DLD1 (cell line): ENCODE measurements around the gene NDUFB4.

Experiments
- in situ Hi-C: cut with HindIII; loops from 2 replicates; pipeline ENCODE4 v1.10.0; 2017; ENCODE audit warnings: low sequenced_read_pairs

Gene NDUFB4

GRCh38 chr3:120596116-120596852 lies at the start of gene NDUFB4:
TSS of gene NDUFB4 (plus strand) at chr3:120596336. CDS start at chr3:120596360, 24 bp downstream.
- in situ Hi-C loops: no loop called here

DNA sequence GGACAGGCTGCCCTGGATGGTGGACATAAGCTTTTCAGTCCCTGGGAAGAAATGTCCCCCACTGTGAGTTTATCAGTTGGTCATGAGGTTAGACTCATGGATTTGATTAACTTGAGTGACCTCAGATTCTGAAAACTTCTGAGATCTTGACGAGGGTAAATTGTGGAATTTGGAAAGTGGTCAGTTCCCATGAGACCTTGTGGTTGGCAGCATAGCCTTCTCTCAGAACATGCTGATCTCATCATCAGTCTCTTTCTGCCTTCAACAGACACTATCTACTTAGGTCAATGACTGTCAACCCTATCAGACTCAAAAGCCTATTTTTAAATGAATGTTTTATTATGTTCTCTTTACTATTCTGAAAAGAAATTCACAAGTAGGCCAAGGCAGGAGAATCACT lies 45.6 kb upstream of the NDUFB4 start:
- in situ Hi-C loops: loop anchor here (25.0 kb wide), 2 partner anchors 138 to 288 kb away; no protein-coding TSS in a partner anchor

DNA sequence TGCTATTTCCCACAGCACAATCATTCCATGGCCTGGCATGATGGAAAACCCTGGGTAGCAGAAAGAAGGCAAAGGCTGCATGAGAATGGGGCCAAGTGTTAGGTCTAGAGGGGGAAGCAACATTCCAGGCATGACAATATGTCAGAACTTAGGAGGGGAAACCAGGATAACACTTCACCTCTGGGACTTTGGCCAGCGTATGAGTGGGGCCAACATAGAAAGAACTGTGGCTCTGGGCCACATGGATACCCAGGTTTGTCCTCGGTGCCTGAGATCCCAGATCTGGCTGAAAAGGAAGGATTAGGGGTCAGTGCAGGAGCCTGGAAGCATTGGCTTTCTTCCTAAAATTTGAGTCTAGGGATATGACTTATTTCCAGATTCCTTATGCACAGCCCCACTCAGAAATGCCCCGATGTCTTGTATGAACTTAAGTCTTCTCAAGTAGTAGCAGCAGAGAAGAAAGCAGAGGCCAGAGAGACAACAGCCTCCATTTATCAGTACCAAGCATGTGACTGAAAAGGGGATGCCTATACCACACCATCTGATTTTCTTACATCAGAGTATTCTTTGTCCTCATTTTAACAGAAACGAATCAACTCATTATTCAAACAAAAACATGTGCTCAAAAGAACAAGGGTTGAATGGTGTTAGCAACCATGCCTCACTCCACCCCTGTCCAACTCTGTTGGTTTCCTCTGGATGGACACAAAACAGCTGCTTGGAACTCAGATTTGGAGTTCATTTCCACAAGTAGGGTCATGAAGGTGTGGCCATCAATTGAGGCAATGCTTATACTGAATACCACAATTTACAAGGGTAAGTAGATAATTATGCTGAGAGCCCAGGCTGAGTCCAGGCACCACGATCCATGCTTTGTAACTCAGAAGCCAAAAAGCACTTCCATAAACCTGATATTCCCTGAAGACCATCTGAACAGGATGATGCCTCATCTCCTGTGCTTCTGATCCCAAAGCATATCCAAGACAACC lies 43.7 kb upstream of the NDUFB4 start:
- in situ Hi-C loops: loop anchor here (25.0 kb wide), 2 partner anchors 140 to 290 kb away; no protein-coding TSS in a partner anchor

DNA sequence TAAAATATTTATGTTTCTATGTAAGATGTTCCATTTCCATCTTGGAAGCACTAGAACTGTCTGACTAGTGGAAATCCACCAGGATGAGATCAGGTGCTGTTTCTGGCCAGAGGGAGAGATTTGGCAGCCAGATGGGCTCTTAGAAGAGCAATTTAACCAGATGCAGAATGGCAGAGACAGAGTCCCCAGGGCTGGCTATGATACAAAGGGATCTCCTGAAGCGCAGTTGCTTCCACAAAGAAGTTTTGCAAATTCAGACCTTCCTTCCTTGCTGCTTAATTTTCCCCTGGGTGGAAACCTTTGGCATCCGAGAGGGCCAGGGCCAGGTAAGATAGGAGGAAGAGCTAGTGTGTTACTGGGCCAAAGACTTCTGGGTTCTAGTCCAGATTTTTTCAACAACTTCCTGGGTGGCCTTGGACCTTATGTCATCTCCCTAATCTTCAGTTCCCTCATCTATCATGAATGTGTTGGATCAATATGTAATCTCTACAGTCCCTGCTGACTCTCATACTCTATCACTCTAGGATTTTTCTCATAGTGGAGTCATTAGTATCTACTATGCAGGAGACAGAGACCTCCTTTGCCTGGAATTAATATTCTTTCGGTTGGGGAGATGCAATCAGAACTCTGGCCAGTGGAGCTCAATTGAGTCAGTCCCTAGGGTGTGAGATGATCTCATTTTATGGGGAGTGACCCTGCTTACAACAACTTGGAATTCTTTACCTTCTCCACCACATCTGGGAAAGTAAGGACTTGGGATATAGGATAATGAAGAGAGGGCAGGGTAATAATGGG lies 41.1 kb upstream of the NDUFB4 start:
- in situ Hi-C loops: loop anchor here (25.0 kb wide), 2 partner anchors 143 to 293 kb away; no protein-coding TSS in a partner anchor

DNA sequence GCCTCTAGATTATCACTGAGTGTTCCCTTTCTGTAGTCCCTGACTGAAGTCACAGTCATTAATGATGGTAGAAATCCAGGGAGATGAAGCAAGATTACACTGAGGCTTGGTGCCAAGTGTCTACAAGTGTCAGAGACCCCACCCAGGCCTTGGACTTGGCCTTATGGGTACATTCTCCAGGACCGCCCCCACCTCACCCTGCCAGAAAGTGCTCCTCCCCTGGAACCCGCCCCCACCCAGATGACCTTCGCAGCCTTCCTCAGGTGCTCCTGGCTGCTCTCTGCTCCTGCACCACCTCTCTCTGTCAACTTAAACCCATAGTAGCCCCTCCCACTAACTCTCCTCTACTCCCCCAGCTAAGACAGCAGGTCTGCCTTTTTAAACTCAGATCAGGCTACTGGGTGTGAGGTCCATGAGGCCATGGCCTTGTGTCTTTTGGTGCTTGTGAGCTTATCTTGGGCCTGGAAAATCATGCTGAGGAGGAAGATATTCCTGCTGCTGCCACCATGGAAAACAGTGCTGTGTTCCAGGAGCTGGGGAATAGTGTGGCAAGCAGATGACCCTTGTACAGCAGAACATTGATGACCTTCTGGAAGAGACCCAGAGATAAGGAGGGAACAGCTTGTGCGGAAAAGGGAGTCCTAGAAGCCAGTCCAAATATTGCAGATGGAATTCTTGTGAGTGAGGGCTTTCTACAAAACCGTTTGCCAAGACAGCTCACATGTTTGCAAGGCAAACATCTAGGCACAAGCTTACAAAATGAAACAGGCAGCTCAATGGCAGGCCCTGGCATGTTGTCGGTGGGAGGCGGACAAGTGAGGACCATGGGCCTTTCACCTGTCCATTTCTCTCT lies 40.3 kb upstream of the NDUFB4 start:
- in situ Hi-C loops: loop anchor here (25.0 kb wide), 2 partner anchors 144 to 294 kb away; no protein-coding TSS in a partner anchor

DNA sequence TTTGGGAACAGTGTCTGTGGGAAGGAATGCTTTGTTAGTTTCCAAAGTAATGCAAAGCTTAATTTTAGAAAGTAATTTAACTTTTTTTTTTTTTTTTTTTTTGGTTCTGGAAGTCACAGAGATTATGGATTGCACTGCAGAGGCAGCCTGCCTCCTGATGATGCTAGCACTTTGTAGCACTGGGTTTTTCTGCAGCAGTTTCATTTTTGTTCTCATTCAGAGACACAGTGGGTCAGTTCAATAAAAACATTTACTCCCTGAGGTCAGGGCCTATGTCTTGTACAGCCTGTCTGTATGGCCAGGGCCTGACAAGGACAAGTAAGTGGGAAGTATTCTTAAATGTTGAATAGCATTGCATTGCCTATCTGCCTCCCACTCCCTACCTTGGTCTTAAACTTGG lies 39.0 kb upstream of the NDUFB4 start:
- in situ Hi-C loops: loop anchor here (25.0 kb wide), 2 partner anchors 145 to 295 kb away; no protein-coding TSS in a partner anchor

GRCh38 chr3:120558771-120559241 lies 37.3 kb upstream of the NDUFB4 start:
- in situ Hi-C loops: loop anchor here (25.0 kb wide), 2 partner anchors 147 to 297 kb away; no protein-coding TSS in a partner anchor

GRCh38 chr3:120559242-120560061 lies 36.7 kb upstream of the NDUFB4 start:
- in situ Hi-C loops: loop anchor here (25.0 kb wide), 2 partner anchors 147 to 297 kb away; no protein-coding TSS in a partner anchor

GRCh38 chr3:120560304-120561250 lies 35.6 kb upstream of the NDUFB4 start:
- in situ Hi-C loops: loop anchor here (25.0 kb wide), 2 partner anchors 148 to 298 kb away; no protein-coding TSS in a partner anchor

GRCh38 chr3:120561251-120562045 lies 34.7 kb upstream of the NDUFB4 start:
- in situ Hi-C loops: loop anchor here (25.0 kb wide), 2 partner anchors 149 to 299 kb away; no protein-coding TSS in a partner anchor

- in situ Hi-C loops: loop anchor here (25.0 kb wide), 2 partner anchors 151 to 301 kb away; no protein-coding TSS in a partner anchor
Measured at GRCh38 chr3:120563356-120564022, 32.6 kb upstream of the NDUFB4 start.

DNA sequence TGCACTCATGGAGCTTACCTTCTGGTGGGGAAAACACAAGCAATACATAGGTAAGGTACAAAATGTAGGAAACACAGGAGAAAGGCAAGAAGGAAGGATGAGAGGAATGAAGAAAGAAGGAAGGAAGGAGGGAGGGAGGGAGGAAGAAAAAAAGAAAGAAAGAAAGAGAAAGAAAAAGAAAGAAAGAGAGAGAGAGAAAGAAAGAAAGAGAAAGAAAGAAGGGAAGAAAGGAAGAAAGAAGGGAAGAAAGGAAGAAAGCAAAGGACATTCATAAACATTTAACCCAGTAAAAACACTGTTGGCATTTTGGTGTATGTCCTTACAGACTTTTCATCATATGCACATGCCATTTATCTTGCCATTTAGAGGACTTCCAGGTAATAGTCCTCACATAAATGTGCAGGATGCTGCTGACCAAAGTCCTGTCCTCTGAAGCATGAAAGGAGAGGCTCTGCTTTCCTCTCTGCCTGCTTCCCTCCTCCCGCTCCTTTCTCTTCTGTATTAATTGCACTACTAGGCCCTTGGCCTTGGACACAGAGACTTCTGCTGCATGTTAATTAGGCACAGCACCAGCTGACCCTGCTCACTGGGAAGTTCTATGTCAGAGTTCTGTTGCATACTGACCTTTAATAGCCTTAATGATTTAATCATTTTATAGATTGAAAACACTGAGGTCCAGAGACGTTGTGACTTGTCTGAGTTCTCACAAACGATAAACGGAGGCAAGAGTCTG lies 29.7 kb upstream of the NDUFB4 start:
- in situ Hi-C loops: loop anchor here (25.0 kb wide), 2 partner anchors 154 to 304 kb away; no protein-coding TSS in a partner anchor

- in situ Hi-C loops: loop anchor here (25.0 kb wide), 2 partner anchors 155 to 305 kb away; no protein-coding TSS in a partner anchor
Measured at GRCh38 chr3:120567370-120568201, 28.6 kb upstream of the NDUFB4 start.

- in situ Hi-C loops: loop anchor here (25.0 kb wide), 2 partner anchors 156 to 306 kb away; no protein-coding TSS in a partner anchor
Measured at GRCh38 chr3:120568202-120568531, 28.0 kb upstream of the NDUFB4 start.
